Gastroesophageal sphincter (tissue), 4 donors: ENCODE measurements around the gene CLDN22. TPM values are rescaled to one million over a fixed set of nuclear protein-coding genes. Genes with fewer than 3 reads are reported as not detected.

Experiments
- ATAC-seq: fragments of 150-250 bp; one replicate; pipeline ENCODE4 v1.9.1; 2016; ENCODE audit warnings: mild to moderate bottlenecking, moderate library complexity
- H3K27ac ChIP-seq, 4 donors: fragments of 200-600 bp; sonication (generic) in 3 of 4; 1 replicate in 3 of 4; 2 replicates in 1 of 4; pipeline ENCODE4 v1.5.1; 2016 to 2019
- H3K27me3 ChIP-seq: fragments of 200-600 bp; sonication (generic); one replicate; pipeline ENCODE4 v1.5.1; 2019
- H3K36me3 ChIP-seq, 2 donors: fragments of 200-600 bp; sonication (generic); one replicate each; pipeline ENCODE4 v1.5.1; 2019; ENCODE audit warnings: control low read depth in 1 of 2
- H3K4me1 ChIP-seq, 3 donors: fragments of 200-600 bp; sonication (generic); 1 replicate in 2 of 3; 2 replicates in 1 of 3; pipeline ENCODE4 v1.5.1; 2016 to 2019; ENCODE audit warnings: control low read depth in 2 of 3
- H3K4me3 ChIP-seq, 2 donors: fragments of 200-600 bp; sonication (generic); one replicate each; pipeline ENCODE4 v1.5.1; 2019; ENCODE audit warnings: mild to moderate bottlenecking in 1 of 2, moderate library complexity in 1 of 2
- H3K9me3 ChIP-seq, 3 donors: fragments of 200-600 bp; sonication (generic); one replicate each; pipeline ENCODE4 v1.5.1; 2017 to 2019; ENCODE audit warnings: control low read depth in 2 of 3
- EP300 ChIP-seq: sonication (generic); formaldehyde crosslinking; IDR thresholded peaks from one replicate; pipeline ENCODE4 v1.6.1; 2017; ENCODE audit warnings: antibody characterized with exemption, mild to moderate bottlenecking
- POLR2A ChIP-seq, 2 donors: fragments of 450-650 bp; IDR thresholded peaks; one replicate each; pipeline ENCODE4 v1.6.1; 2017; ENCODE audit warnings: antibody characterized with exemption in 2 of 2, mild to moderate bottlenecking in 2 of 2, moderate library complexity in 1 of 2
- POLR2AphosphoS5 ChIP-seq: sonication (generic); formaldehyde crosslinking; IDR thresholded peaks from one replicate; pipeline ENCODE4 v1.6.1; 2017; ENCODE audit warnings: antibody characterized with exemption
- WGBS, 2 donors: methylation state at CpG; one replicate each; pipeline ENCODE4 v1.1.5; 2018; ENCODE audit warnings: low coverage in 1 of 2; 5-methylcytosine and 5-hydroxymethylcytosine counted together
- total RNA-seq, 4 donors: library from RNA; depleted of rRNA; stranded (reverse); fragments of >200 nt; gene quantifications; one replicate each; pipeline ENCODE4 v1.1.0, GENCODE V29; 2016
- TF ChIP-seq, protein P1 (sequence below), 4 experiments: fragments of 200-600 bp in 2 of 4; fragments of 450-650 bp in 2 of 4; sonication (generic) in 1 of 4; IDR thresholded peaks; one replicate each; pipeline ENCODE4 v1.5.1; 2017 to 2019; ENCODE audit warnings: antibody characterized with exemption in 4 of 4, mild to moderate bottlenecking in 2 of 4, moderate library complexity in 2 of 4

Gene CLDN22
- total RNA-seq, 4 donors from 2014 or later, result 1.4 TPM; not detected in 3

DNA sequence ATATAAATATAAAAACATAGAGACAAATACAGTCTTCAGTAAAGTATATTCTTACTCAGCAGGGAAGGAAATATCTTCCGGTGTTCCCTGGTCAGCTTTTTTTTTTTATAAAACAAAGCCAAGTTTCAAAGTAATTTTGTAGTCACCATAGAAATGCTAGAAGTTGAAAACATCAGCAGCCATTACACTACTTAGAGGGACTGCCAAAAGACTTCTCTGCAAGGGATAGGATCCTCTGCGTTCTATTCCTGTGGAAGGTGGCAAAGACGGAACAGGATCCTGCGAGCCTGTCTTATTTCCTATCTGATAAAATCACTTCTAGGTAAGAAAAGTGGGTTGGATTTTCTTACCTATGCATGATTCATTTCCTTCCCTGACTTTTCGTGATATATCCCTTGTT lies 19.4 kb downstream of the CLDN22 start:
- TF ChIP-seq POLR2A (IDR thresholded peaks at IDR 0.05) (no peak), POLR2AphosphoS5 (no peak), EP300 (no peak)
- TF ChIP-seq, protein P1, sequence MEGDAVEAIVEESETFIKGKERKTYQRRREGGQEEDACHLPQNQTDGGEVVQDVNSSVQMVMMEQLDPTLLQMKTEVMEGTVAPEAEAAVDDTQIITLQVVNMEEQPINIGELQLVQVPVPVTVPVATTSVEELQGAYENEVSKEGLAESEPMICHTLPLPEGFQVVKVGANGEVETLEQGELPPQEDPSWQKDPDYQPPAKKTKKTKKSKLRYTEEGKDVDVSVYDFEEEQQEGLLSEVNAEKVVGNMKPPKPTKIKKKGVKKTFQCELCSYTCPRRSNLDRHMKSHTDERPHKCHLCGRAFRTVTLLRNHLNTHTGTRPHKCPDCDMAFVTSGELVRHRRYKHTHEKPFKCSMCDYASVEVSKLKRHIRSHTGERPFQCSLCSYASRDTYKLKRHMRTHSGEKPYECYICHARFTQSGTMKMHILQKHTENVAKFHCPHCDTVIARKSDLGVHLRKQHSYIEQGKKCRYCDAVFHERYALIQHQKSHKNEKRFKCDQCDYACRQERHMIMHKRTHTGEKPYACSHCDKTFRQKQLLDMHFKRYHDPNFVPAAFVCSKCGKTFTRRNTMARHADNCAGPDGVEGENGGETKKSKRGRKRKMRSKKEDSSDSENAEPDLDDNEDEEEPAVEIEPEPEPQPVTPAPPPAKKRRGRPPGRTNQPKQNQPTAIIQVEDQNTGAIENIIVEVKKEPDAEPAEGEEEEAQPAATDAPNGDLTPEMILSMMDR (IDR thresholded peaks at IDR 0.05), result no peak
- Histone ChIP-seq H3K4me3 (no peak overlapping the region), H3K4me1 (peaks cover 0 to 10% (median 0%) of the 10 kb centered on the region in 3 donors), H3K27me3 (no peaks in the 10 kb centered on the region), H3K9me3 (no peaks in the 10 kb centered on the region), H3K27ac (no peak overlapping the region), H3K36me3 (peaks cover 0 to 54% of the 10 kb centered on the region in 2 donors)
- 63 to 75% methylated on average over 5 of the region's 5 CpGs for WGBS, 2 donors
- no peak for ATAC-seq

GRCh38 chr4:183300070-183300469 lies 20.0 kb downstream of the CLDN22 start:
- H3K4me1 ChIP-seq, result peaks cover 0 to 10% (median 0%) of the 10 kb centered on the region in 3 donors
- TF ChIP-seq EP300 (no peak), POLR2A (IDR thresholded peaks at IDR 0.05) (no peak), POLR2AphosphoS5 (no peak)
- TF ChIP-seq, protein P1 (IDR thresholded peaks at IDR 0.05), result no peak
- ATAC-seq, result no peak
- no peak overlapping the region for H3K4me3 ChIP-seq
- peaks cover 0 to 60% of the 10 kb centered on the region in 2 donors for H3K36me3 ChIP-seq
- no peaks in the 10 kb centered on the region for H3K9me3 ChIP-seq
- H3K27me3 ChIP-seq, result no peaks in the 10 kb centered on the region
- H3K27ac ChIP-seq, result no peak overlapping the region
- WGBS, 2 donors, result 18% methylated on average over 3 to 6 of the region's 6 CpGs

GRCh38 chr4:183299464-183299863 lies 20.6 kb downstream of the CLDN22 start:
- H3K36me3 ChIP-seq, result peaks cover 0 to 61% of the 10 kb centered on the region in 2 donors
- 82 to 90% methylated on average over 2 of the region's 2 CpGs for WGBS, 2 donors
- H3K27ac ChIP-seq, result no peak overlapping the region
- no peak overlapping the region for H3K4me3 ChIP-seq
- no peaks in the 10 kb centered on the region for H3K27me3 ChIP-seq
- TF ChIP-seq EP300, result no peak
- TF ChIP-seq, protein P1 (IDR thresholded peaks at IDR 0.05), result no peak
- TF ChIP-seq POLR2AphosphoS5, result no peak
- TF ChIP-seq POLR2A (IDR thresholded peaks at IDR 0.05), result no peak
- ATAC-seq, result no peak
- H3K9me3 ChIP-seq, result no peaks in the 10 kb centered on the region
- H3K4me1 ChIP-seq, result peaks cover 0 to 10% (median 0%) of the 10 kb centered on the region in 3 donors

DNA sequence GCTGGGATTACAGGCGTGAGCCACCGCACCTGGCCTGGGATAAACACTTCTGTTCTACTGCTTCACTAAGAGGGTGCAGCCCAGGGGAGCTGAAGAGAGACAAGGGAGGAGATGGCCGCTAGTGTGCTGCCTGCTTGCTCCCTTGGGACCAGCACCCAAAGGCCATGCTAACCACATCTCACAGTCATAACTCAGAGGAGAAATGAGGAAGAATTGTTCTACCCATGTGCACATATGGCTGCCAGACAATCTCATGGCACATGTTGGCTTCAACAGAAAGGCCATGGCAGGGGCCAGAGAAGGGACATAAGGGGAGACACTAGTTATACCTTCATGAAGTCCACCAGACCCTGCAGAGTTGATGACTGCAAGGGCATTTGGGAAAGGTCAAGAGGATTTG lies 22.4 kb downstream of the CLDN22 start:
- WGBS, 2 donors, result 83% methylated on average over 1 of the region's 3 CpGs; no CpG with 5 or more reads in 1 of the 2 donors
- TF ChIP-seq, protein P1 (IDR thresholded peaks at IDR 0.05), result no peak
- TF ChIP-seq POLR2AphosphoS5 (no peak), EP300 (no peak), POLR2A (IDR thresholded peaks at IDR 0.05) (no peak)
- ATAC-seq, result no peak
- Histone ChIP-seq H3K27ac (no peak overlapping the region), H3K9me3 (no peaks in the 10 kb centered on the region), H3K4me1 (peaks cover 0 to 10% (median 0%) of the 10 kb centered on the region in 3 donors), H3K36me3 (peaks cover 0 to 68% of the 10 kb centered on the region in 2 donors), H3K27me3 (no peaks in the 10 kb centered on the region), H3K4me3 (no peak overlapping the region)

DNA sequence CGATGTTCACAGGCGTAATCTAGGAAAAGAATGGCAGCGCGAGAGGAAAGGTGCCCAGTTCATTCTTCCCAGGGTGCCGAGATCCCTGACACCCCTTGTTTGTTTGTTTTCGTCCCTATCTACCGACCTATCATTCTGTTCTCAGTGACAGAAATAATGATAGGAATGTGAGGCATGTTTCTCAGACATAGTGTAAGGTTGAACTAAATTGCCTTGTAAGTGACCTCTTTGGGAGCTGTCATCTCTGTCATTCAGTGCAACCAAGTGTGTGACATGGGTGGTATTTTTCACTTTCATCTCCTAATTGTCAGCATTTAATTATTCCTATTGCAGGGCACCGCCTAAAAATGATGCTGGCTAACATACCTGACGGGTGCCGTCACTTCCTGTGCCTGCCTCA lies 24.4 kb downstream of the CLDN22 start:
- no peaks in the 10 kb centered on the region for H3K9me3 ChIP-seq
- H3K36me3 ChIP-seq, result peaks cover 0 to 76% of the 10 kb centered on the region in 2 donors
- no peak overlapping the region for H3K27ac ChIP-seq
- no peak for ATAC-seq
- WGBS, 2 donors, result 85 to 87% methylated on average over 10 of the region's 10 CpGs
- H3K4me1 ChIP-seq, result peaks cover 0 to 10% (median 0%) of the 10 kb centered on the region in 3 donors
- no peaks in the 10 kb centered on the region for H3K27me3 ChIP-seq
- no peak for TF ChIP-seq POLR2A (IDR thresholded peaks at IDR 0.05)
- TF ChIP-seq EP300, result no peak
- TF ChIP-seq, protein P1 (IDR thresholded peaks at IDR 0.05), result no peak
- no peak for TF ChIP-seq POLR2AphosphoS5
- H3K4me3 ChIP-seq, result no peak overlapping the region
